SKM-1 treated with dmso at 0.1 percent for 144 hours (cell line): ENCODE measurements around the gene TMEM158.

ENCODE experiments used
- DNase-seq: peaks from one replicate; lab custom pipeline; 2025; ENCODE audit not compliant: unreplicated experiment; lab: John Stamatoyannopoulos, UW

Gene TMEM158

DNA sequence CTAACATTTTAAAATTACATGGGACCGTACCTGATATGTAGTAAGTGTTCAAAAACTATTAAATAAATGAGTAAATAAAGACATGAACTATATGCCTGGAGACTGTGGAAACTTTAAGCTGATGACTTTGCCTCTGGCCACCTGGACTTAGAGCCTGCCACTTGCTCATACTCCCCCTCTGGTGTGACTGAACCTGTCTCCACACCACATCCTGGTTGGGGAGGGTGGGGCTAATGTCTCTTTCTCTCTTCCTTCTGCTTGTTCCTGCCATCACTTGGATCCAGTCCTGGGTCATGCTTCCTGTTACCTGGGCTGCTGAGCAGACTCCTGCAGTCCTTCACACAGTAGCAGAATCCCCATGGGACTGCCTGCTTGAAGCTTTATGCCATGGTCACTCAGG lies 8.2 kb upstream of the TMEM158 start:
- DNase-seq: no peak

DNA sequence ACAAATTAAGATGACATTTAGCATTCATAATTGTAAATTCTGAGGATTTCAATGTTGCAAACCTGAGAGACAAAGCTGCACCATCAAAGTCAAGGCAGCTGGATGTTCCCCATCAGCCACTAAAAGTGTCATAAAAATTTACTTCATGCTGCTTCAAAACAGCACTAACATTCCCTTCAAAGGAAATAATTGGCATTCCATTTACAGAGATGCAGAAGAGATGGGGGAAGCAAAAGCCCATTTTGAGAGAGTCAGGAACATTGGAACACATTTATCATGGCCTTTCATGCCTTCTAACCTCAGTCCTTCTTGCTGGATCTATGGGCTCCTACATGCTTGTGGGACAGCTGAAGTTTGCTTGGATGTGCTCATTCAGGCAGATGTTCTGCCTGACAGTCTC lies 6.4 kb upstream of the TMEM158 start:
- DNase-seq: no peak

DNA sequence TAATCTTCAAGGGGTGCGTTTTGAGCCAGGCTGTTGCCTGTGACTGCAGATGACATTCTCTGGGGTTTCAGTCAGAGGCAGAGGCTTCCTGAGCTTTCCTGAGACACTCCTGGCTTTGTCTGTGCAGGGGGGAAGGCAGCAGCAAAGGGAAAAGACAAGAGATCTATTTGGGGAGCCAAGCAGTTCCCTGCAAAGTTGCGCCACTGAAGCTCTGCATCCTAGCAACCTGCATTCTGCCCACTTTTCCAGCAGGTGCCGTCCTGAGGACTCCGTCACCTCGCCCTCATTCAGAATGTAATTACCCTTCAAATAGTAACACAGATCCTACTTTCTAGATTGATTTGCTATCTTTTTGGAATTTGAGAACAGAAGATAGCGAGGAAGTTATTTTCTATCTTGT lies 1.9 kb upstream of the TMEM158 start:
- no peak for DNase-seq

DNA sequence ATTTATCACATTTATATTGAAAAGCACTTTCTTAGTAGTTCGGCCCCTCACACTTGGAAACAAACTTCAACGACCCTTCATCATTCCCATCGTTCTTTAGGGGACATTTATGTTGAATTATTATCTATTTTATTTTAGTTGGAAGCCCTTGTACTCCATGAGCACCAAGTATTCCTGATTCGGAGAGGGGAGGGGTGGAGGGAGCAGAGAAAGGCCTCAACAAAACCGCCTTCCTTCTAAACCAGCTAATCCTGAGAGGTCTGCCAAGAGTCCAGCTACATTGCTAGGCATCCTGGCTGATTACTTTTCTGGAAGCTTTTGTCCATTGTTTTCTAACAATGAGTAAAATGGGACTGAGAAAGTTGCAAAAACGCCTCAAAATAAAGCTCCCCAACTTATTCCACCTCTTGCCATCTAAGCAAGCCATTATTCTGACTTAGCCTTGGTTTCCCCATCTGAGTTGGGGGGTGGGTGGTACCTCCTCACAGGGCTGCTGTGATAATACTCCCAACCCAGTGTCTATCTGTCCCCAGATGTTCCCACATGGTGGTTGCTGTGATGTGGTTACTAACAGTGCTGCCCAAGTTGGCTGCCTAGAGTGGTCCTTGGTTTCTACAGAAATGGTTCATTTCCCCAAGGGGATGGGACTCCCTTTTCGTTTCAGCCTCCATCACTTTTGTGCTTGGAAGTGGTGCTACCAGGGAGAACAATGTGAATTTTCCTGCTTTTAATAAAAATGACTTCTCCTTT lies 1.2 kb upstream of the TMEM158 start:
- no peak for DNase-seq

DNA sequence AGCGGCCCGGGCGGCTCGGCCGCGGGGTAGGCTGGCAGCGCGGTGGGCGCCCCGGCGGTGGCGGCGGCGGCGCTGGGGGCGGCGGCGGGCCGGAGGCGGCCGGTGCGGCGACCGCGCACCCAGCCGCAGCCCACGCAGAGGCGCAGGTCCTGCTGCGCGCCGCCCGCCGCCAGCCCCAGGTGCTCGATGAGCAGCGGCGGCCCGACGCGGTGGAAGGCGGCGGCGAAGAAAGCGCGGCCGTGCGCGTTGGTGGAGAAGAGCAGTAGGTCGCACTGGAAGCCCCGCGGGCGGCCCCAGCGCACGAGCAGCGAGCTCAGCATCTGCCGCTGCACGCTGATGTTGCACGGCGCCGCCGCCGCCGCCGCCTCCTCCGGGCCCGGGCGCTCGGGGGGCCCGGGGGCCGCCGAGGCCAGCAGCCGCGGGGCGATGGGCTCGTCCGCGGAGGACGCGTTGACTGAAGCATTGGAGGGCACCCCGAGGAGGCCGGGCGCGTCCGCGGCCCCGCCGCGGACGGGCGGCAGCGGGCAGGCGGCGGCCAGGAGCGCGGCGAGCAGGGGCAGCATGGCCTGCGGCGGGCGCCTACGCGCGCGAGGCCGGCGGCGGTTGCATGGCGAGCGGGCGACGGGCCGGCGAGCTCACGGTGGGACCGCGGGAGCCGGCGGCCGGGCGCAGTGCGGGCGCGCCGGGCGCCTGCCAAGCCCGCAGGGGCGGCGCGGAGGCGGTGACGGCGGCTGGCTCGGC lies 452 bp downstream of the TMEM158 start:
- DNase-seq: no peak

GRCh38 chr3:45224824-45225464 lies 1.1 kb downstream of the TMEM158 start:
- peak; percentile 60 for DNase-seq

GRCh38 chr3:45223889-45224727 lies 2.0 kb downstream of the TMEM158 start:
- DNase-seq: no peak

GRCh38 chr3:45219694-45220093 lies 6.4 kb downstream of the TMEM158 start:
- no peak for DNase-seq

DNA sequence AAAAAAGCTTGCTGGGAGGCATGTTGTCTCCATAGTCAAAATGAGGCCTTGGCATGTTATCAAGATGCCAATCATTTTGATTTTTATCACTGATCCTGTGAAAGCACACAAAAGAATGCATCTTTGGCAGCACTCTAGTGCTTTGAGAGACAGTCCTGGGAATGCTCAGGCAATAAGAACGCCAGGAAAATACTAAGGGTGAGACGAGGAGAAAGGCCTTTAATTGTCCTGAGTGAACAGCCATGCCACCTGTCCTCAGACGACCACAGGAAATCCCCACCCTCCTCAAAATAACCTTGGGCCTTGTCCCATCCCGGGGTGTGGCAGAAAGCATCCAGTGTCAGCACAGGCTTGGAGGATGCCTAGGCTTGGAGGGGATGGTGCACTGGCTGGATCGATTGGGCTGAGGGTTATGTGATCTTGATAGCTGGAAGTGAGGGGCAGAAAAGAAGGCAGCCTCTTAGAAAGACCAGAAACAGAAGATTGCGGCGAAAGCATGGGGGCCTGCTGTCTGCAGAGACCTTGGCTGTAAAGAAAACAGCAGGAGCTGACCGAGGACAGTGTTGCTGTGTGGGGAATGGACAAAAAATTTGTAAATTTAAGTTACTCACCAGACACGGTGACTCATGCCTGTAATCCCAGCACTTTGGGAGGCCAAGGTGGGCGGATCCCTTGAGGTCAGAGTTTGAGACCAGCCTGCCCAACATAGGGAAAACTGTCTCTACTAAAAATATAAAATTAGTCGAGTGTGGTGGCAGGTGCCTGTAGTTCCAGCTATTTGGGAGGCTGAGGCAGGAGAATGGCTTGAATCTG lies 7.3 kb downstream of the TMEM158 start:
- no peak for DNase-seq

DNA sequence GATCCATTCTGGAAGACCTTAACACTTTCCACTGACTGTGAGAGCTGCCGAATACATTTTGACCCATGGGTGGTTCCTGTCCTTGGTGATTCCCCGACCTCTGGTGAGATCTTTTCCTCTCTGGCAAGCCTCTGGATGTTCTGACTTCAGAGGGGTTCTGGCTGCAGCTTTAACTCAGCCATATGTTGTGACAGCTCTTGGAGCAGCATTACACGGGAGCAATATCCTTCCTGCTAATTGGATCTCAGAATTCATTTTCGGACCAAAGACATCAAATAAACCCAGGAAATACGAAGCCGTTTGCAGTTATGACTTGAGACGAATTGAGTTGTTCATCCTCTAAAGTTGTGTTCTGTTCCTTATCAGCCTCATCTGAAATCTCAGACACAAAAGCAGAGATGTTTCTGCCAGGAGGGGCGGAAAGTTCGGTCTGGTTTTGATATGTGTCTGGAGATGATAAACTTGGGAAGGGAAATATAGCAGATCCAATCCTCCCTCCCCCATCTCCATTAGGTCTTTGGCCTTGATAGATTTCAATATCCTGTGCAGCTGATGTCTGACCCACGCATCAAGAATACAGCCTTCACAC lies 10.0 kb downstream of the TMEM158 start:
- no peak for DNase-seq

GRCh38 chr3:45215466-45215865 lies 10.6 kb downstream of the TMEM158 start:
- DNase-seq: no peak

DNA sequence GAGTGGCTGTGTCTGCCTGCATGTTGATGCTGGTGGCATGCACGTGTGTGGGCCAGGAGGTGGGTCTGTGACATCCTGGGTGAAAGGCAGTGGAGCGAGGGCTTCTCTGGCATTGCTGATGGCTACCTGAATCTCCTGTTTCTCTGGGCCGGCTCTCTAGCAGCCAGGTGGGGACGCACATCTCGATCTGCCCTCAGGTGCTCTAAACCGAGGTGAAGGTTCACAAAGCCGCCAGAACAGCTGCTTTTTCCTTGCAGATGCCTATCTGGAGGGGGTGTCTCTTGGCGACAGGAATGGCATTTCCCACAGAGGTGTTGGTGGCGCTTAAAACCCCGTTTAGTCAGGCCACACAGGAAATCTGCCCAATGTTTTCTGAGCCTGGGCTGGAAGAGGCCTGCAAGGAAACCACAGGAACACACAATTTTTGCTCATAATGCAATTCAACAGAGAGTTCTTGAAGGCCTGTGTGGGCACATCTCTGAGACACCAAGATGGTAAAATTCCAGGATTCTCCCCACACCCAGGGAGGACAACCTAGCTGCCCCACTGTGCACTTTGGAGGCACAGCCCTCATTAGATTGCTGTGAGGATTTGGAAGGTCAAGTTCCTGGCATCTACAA lies 11.9 kb downstream of the TMEM158 start:
- no peak for DNase-seq

DNA sequence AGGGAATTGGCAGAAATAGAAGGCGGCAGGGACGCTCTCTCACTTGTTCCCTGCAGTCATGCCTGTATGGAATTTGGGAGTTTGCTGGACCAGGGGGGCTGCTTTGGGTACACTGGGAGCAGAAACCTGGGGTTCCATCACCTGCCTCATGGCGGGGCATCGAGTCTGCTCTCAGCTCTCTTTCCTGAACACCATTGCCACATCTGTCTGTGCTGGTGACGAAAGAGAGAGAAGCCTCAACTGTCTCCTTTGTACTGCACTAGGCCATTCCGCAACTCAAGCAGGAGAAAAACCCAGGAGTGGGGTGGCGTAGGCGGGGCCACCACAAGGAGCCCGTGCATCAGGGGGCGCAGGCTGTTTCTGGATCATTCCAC lies 14.0 kb downstream of the TMEM158 start:
- peak; percentile 51 for DNase-seq

- DNase-seq: no peak
Measured at GRCh38 chr3:45211466-45212094, 14.5 kb downstream of the TMEM158 start.

- peak; percentile 14 for DNase-seq
Measured at GRCh38 chr3:45210308-45211041, 15.6 kb downstream of the TMEM158 start.

GRCh38 chr3:45209526-45209925 lies 16.6 kb downstream of the TMEM158 start:
- DNase-seq: no peak

DNA sequence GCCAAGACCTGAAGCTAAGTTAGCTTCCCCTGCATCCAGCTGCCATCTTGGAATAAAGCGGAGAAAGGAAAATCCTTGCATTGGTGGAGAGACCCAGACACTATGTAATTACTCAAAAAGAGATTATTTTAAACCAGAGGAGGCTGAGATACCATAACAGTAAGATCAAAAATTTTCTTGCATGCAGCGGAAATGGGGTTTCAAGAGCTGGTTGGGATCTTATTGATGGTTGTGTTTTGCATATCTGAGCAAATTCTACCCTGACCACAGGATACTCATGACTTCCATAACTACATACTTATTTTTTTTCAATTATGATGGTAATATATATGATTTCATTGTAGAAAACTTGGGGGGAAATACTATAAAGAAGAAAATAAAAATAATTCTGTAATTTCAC lies 17.5 kb downstream of the TMEM158 start:
- DNase-seq: no peak

GRCh38 chr3:45207446-45207845 lies 18.6 kb downstream of the TMEM158 start:
- DNase-seq: no peak
